Thyroid gland (tissue), 4 donors: Measurements from ENCODE around the gene NNT.

Experiments used
- POLR2A ChIP-seq, 2 donors: fragments of 450-650 bp; IDR thresholded peaks; one replicate each; pipeline ENCODE4 v1.6.1; 2017; ENCODE audit warnings: antibody characterized with exemption in 2 of 2, mild to moderate bottlenecking in 2 of 2, moderate library complexity in 1 of 2
- TF ChIP-seq, protein P1 (sequence below), 6 experiments: fragments of 200-600 bp in 3 of 6; fragments of 450-650 bp in 3 of 6; sonication (generic) in 3 of 6; IDR thresholded peaks; one replicate each; pipeline ENCODE4 v1.5.1; 2016 to 2019; ENCODE audit warnings: antibody characterized with exemption in 6 of 6, mild to moderate bottlenecking in 2 of 6, inconsistent platforms in 1 of 6, moderate library complexity in 1 of 6

DNA sequence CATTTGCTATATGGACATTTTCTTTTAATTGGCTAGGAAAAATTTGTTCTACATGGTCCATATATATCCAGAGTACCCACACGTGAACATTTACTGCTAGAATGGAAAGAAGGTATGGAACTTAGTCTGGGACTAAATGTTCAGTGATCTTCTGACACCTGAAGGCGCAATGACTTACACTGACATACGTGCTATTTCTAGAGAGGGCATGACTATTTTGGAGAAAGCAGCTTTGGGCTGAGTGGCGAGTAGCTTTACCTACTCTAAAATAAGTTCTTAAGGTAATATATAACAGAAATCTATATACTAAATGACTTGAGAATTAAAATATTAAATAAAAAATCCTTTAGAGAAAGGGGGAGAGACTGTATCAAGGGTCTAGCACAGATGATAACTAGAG, 10.4 kb downstream of the NNT start:
- TF ChIP-seq POLR2A (IDR thresholded peaks at IDR 0.05), result no peak
- TF ChIP-seq, protein P1, sequence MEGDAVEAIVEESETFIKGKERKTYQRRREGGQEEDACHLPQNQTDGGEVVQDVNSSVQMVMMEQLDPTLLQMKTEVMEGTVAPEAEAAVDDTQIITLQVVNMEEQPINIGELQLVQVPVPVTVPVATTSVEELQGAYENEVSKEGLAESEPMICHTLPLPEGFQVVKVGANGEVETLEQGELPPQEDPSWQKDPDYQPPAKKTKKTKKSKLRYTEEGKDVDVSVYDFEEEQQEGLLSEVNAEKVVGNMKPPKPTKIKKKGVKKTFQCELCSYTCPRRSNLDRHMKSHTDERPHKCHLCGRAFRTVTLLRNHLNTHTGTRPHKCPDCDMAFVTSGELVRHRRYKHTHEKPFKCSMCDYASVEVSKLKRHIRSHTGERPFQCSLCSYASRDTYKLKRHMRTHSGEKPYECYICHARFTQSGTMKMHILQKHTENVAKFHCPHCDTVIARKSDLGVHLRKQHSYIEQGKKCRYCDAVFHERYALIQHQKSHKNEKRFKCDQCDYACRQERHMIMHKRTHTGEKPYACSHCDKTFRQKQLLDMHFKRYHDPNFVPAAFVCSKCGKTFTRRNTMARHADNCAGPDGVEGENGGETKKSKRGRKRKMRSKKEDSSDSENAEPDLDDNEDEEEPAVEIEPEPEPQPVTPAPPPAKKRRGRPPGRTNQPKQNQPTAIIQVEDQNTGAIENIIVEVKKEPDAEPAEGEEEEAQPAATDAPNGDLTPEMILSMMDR (IDR thresholded peaks at IDR 0.05), result no peak
